ENCODE measurements around the gene GRPEL1.

The GRPEL1 gene

DNA sequence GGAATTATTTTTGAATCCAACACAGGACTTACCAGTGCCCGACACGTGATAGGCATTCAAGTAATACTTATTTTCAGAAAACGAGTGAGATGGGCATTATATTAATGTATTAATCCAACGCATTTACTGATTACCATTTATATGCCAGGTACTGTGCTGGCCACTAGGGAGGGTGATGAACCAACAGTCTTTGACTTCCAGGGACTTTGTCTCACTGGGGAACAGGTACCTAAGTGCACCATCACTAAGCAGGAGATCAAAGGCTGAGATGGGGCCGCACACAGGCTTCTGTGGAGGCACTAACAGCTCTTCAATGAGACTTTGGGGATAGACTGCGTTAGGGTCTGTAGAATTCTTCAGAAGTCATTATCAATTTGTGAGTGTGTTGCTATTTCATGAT lies 30.4 kb downstream of the GRPEL1 start:
- no peak overlapping the region for H3K4me3 ChIP-seq (ENCODE audit: low read length)
- no peak for DNase-seq (ENCODE audit: low read depth)
- TF ChIP-seq, protein P1, sequence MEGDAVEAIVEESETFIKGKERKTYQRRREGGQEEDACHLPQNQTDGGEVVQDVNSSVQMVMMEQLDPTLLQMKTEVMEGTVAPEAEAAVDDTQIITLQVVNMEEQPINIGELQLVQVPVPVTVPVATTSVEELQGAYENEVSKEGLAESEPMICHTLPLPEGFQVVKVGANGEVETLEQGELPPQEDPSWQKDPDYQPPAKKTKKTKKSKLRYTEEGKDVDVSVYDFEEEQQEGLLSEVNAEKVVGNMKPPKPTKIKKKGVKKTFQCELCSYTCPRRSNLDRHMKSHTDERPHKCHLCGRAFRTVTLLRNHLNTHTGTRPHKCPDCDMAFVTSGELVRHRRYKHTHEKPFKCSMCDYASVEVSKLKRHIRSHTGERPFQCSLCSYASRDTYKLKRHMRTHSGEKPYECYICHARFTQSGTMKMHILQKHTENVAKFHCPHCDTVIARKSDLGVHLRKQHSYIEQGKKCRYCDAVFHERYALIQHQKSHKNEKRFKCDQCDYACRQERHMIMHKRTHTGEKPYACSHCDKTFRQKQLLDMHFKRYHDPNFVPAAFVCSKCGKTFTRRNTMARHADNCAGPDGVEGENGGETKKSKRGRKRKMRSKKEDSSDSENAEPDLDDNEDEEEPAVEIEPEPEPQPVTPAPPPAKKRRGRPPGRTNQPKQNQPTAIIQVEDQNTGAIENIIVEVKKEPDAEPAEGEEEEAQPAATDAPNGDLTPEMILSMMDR (conservative IDR thresholded peaks at IDR 0.05; ENCODE audit: low read length): no peak

DNA sequence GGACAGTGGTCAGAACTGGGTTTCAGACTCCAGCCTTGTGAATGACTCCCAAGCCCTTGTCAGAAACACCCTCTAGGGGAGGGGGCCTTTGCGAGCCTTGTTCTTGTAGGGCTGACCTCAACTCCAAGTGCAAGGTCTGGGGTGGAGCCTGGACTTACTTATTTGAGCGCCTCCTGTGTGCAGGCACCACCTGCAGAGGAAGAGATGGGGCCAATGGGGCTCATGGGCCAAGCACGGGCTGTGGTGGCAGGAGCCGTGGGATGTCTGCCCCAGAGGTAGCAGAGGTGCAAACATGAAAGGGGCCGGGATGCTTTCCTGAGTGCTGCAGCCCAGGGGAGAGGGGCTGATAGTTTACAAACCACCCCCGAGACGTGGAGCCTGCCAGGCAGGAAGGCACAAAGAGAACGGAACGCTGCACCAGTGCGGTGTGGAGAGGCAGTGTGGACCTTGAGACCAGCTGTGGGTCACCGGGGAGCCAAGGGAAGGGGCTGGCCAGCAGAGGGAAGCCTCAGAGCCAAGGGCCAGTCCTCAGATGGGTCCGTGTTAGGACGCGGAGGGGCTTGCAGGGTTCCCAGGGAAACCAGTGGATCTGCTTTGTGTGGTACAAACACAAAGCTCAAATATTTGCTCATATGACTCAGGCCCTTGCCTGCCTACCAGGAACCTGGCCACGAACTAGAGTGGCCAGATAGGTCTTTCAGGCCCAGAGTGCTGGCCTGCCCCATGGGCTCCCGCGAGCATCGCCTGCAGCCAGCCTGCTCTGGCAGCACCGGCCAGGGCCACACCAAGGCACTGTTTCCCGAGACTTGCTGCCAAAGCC lies 33.4 kb downstream of the GRPEL1 start:
- TF ChIP-seq, protein P1 (conservative IDR thresholded peaks at IDR 0.05; ENCODE audit: low read length): no peak
- peak; percentile 60 for DNase-seq (ENCODE audit: low read depth)
- no peak overlapping the region for H3K4me3 ChIP-seq (ENCODE audit: low read length)

DNA sequence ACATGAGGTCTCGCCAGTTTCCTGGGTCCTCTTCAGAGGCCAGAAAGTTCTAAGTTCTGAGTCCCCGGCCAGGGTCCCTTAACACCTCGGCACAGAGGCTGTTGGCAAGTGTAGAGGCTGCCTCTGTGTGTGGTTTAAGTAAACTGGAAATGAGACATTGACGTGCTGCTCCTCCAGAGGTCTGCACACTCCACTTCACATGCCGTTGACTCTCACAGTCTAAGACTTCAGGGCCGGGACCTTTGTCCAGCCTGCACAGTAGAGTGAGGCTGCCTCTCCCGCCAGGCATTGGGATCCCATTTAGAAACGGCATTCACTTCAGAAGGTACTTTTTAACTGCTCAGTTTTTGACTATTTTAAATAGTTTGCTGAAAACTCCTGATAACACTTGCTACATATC lies 35.3 kb downstream of the GRPEL1 start:
- TF ChIP-seq, protein P1 (conservative IDR thresholded peaks at IDR 0.05; ENCODE audit: low read length): no peak
- DNase-seq (ENCODE audit: low read depth): no peak
- no peak overlapping the region for H3K4me3 ChIP-seq (ENCODE audit: low read length)

DNA sequence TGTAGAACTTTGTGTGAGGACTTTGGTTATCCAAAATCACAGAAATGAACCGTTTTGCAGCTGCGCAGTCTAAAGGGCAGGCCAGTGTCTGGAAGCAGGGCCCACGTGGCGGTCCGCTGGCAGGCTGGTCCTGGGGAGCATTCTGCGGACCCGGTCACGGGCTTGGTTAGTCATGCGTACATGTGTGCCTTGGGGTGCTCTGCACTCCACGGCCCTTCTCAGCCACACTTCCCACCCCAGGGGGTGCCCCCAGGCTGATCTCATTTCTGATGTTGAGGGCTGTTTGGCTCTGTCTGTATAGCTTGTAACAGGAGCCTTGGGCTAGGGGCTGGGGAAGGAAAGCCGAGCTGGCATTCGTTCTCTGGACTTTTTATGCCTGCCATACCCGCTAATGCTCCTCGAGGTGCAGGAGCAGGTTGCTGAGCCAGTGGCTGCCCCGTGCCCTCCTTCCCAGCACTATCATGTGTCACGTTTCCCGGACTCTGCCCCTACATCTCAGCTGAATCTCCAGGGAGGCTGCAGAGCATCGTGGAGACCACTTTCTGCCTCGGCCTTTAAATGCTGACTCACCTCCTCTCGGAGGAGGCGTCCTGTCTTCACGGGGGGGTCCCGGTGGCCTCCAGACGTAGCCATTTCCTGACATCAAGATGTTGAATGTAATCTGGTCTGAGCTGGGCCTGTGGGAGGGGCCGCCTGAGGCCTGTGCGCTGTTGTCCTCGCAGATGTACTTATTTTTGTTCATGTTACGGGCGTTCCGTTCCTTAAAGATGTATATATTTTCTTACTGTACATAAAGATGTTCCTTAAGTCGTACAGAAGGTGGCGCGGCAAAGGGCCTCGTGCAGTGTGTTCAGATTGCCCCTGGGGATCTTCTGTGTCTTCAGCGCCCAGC lies 36.1 kb downstream of the GRPEL1 start:
- DNase-seq (ENCODE audit: low read depth): no peak
- TF ChIP-seq, protein P1 (conservative IDR thresholded peaks at IDR 0.05; ENCODE audit: low read length): no peak

DNA sequence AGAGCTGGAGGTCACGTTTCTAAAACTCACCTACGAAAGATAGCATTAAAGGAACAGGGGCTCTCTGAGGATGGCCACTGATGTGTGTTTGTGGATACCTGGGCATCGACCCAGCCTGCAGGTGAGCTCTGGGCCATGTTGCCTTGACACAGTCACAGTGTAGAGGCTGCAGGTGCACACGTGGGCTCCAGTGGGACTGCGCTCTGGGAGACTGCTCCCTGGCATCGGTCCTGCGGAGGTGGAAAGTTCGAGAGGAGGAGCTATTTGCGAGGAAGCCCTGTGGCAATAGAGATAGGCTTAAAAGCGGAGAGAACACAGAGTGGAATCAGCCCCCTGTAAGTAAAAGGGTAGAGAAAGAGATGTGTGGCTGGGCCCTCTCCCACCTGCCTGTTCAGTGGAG lies 37.0 kb downstream of the GRPEL1 start:
- TF ChIP-seq, protein P1 (conservative IDR thresholded peaks at IDR 0.05; ENCODE audit: low read length): no peak
- DNase-seq (ENCODE audit: low read depth): no peak
- no peak overlapping the region for H3K4me3 ChIP-seq (ENCODE audit: low read length)

More for the DNA sequence above, 36.1 kb downstream of the GRPEL1 start:
- H3K4me3 ChIP-seq (ENCODE audit: low read length): no peak overlapping the region

DNA sequence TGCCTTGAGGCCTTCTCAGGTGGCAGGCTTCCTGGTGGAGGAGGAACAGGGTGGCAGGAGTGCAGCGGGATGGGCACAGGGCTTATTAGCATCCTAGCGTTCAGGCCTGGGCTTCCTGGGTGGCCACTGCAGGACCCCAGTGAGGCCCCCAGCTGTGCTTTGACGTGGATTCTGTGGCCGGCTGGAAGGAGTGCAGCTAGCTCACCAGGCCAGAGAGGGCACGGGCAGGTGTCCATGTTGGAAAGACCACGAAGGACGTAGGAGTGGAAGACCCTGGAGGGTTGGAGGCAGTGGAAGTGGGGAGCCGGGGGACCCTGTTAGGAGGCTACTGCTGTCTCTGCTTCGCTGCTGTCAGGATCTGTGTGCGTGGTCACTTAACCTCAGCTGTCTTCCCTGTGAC lies 37.9 kb downstream of the GRPEL1 start:
- no peak overlapping the region for H3K4me3 ChIP-seq (ENCODE audit: low read length)
- no peak for DNase-seq (ENCODE audit: low read depth)
- TF ChIP-seq, protein P1 (conservative IDR thresholded peaks at IDR 0.05; ENCODE audit: low read length): no peak

Measured in AG10803 (cell line).